NAMALWA (cell line): ENCODE measurements around the gene GUCY1A2.
A peak's percentile ranks its signal among the peaks of the same experiment; 100 is the strongest.
"Not testable (repeated sequence)": the region's sequence is repeated elsewhere in the genome, so short reads cannot be mapped to it uniquely, and the experiment has no call there.

Experiments
- DNase-seq: peaks from one replicate; pipeline ENCODE4 v3.0.0-alpha.2; 2015; ENCODE audit warnings: low spot score

GUCY1A2 gene

GRCh38 chr11:106943089-106943488, 75.2 kb downstream of the GUCY1A2 start:
- no peak for DNase-seq

GRCh38 chr11:106939157-106939556, 79.1 kb downstream of the GUCY1A2 start:
- no peak for DNase-seq

- DNase-seq, result no peak
Measured at GRCh38 chr11:106937111-106937510, 81.2 kb downstream of the GUCY1A2 start.

GRCh38 chr11:106925245-106925644, 93.0 kb downstream of the GUCY1A2 start:
- DNase-seq, result no peak

DNA sequence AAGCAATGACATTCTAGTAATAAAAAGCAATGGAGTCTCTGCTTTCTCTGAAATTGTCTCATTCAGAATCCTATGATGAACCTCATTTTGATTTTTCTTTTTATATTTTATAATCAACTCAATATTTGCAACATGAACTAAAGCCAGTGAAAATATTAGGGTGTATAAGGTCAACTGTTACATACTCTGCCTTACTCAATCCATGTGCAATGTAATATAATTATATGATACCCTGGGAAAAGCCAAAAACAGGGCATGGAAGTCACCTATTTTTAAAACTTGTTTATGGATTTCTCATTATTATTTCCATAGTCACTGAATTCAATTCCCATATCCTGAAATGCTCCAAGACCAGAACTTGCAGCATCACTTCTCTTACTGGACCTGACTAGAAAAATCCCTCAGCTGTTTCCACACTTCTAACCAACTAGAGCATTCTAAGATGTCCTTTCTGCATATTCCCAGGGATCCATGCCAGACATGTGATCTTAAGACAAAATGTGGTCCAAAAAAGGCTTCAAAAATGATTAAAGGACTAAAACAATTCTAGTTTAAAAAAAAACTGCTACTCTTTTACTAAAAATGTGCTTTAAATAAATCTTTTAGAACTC, 97.3 kb downstream of the GUCY1A2 start:
- DNase-seq, result no peak

DNA sequence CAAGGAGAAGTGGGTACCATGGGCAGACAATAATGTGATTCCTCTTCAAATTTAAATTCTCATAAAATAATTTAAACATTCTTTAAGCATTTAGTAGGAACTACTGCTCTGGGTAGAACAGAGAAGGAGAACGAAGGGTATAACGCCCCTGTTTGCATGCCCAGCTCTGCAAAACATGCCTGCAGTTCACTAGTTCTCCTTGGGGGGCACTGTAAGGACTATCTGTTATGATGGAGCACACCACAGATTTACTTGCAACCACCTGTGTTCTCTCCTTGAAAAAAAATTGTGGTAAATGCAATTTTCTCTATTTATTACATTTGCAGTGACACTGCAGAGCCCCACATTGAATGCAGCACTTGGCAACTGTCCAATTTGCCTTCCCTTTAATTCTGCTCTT, 100.3 kb downstream of the GUCY1A2 start:
- DNase-seq, result peak; percentile 58

DNA sequence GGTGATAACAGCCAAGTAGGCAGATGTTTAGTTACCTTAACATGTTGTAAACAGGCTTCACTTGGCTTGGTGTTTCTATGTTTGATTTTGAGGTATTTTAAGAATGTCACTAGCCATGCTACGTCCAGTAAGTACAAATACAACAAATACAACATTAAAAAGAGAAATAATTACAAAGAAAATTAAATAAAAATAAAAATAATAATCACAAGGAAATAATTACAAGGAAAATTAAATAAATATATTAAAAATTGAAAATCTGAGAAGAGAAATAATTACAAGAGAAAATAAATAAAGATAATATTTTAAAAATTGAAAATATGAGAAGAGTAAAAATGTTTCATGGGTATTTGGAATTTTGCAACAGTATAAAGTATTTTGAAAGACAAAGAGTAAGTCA, 103.9 kb downstream of the GUCY1A2 start:
- no peak for DNase-seq

DNA sequence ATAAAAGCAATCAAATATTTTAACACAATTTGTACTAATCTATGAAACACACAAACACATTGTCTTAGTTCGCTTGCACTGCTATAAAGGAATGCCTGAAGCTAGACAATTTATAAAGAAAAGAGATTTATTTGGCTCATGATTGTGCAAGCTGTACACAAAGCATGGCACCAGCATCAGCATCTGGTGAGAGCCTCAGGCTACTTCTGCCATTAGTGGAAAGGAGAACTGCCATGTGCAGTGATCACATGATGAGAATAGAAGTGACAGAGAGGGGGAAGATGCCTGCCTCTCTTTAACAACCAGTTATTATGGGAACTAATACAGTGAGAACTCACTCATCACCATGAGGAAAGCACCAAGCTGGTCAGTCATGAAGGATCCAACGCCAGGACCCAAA, 105.1 kb downstream of the GUCY1A2 start:
- DNase-seq, result no peak

GRCh38 chr11:106904826-106905225, 113.5 kb downstream of the GUCY1A2 start:
- DNase-seq, result no peak

GRCh38 chr11:106889718-106890117, 128.6 kb downstream of the GUCY1A2 start:
- DNase-seq, result no peak

DNA sequence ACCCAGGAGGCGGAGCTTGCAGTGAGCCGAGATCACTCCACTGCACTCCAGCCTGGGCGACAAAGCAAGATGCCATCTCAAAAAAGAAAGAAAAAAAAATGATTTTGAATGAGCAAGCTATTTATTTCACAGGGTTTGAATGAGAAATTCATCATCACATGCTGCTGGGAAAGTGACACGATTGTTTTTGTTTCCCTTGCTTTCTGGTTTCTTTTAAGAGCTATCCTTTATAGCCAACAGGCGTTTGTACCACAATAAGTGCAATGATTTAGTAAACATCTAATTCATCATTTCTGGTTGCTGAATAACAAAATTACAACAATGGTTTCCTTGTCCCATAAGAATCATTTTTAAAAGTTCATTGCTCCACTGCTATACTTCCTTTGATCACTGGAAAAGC, 129.9 kb downstream of the GUCY1A2 start:
- DNase-seq, result no peak

DNA sequence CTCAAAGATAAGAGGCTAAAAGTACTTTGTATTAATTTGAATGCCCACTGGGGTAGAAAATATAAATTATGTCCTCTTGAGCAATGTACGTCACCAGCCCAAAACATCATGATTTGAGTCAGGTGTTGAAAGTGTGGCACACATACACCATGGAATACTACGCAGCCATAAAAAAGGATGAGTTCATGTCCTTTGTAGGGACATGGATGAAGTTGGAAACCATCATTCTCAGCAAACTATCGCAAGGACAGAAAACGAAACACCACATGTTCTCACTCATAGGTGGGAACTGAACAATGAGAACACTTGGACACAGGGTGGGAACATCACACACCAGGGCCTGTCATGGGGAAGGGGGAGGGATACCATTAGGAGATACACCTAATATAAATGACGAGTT, 134.6 kb downstream of the GUCY1A2 start:
- not testable (repeated sequence) for DNase-seq

- no peak for DNase-seq
Measured at GRCh38 chr11:106879832-106880546, 138.3 kb downstream of the GUCY1A2 start.

- no peak for DNase-seq
Measured at GRCh38 chr11:106879029-106879428, 139.2 kb downstream of the GUCY1A2 start.

GRCh38 chr11:106875013-106875412, 143.3 kb downstream of the GUCY1A2 start:
- no peak for DNase-seq

GRCh38 chr11:106872246-106872645, 146.0 kb downstream of the GUCY1A2 start:
- no peak for DNase-seq

DNA sequence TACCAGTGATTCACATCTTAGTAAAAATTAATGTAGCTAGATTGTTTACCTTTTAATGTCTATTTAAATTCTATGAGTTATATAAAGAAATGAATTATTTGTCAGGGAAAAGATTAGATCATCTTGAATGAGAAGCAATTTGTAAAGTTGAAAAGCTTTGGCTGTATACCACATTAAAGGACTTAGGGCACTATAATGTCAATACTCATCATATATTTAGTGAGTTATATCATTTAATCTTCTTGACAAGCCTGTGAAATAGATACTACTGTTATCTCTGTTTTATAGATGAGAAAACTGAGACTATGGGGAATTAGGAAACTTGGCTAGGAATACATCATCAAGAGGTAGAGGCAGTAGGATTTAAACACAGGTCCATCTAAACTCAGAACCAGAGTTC, 160.1 kb downstream of the GUCY1A2 start:
- no peak for DNase-seq

DNA sequence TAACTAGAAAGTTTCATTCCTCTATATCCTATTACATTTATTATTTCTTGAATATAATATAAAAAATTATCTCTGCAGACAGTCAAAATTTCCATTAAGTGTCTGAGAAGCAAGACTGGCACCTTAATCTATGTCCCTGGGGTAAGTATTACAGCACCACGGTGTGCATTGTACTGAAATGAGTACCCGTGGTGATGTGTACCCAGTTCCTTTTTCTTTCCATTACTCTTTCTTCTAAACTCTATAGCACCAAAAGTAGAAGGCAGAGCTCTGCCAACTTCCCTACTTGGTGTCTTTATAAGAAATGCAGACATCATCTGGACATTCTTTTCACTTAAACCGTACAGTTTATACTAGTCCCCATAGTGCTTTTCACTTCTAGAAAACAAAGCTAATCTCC, 161.7 kb downstream of the GUCY1A2 start:
- no peak for DNase-seq

DNA sequence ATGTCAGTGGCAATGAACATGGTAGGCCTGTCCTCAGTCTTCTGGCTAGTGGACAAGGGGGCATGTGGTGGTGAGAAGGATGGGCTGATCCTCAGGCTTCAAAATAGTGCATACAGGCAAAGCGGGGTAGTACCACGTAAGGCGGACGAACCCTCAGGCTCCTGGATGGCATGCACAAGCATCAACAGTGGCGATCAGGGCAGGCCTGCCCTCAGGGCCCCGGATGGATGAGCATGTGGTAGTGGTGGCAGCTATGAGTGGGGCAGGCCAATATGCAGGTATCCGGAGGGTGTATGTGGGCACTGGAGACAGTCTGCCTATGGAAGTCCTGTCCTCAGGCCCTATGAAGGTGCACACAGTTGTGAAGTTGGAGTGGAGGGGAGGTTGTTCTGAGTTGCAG, 163.8 kb downstream of the GUCY1A2 start:
- no peak for DNase-seq

DNA sequence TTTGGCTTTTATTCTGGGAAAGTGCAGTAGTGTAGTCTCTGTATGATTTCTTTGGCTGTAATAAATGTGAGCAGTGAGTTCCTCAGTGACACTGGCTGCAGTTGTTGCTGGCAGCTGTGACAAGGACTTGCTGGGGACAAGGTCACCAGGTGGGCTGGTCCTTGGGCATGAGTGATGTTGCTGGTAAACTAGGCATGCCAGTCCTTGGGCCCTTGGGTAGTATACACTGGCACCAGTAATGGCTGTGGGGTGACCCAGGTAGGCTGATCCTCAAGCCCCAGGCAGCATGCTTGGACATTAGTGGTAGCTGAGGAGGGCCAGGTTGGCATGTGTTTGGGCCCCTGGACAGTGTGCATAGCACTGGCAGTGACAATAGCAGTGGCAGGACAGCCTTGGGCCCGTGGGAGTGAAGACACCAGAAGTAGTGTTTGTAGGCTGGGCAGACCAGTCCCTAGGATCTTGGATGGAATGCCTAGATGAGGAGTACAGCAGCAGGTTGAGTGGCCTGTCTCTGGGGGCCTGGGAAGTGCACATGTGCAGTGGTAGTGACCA, 164.3 kb downstream of the GUCY1A2 start:
- DNase-seq, result no peak

DNA sequence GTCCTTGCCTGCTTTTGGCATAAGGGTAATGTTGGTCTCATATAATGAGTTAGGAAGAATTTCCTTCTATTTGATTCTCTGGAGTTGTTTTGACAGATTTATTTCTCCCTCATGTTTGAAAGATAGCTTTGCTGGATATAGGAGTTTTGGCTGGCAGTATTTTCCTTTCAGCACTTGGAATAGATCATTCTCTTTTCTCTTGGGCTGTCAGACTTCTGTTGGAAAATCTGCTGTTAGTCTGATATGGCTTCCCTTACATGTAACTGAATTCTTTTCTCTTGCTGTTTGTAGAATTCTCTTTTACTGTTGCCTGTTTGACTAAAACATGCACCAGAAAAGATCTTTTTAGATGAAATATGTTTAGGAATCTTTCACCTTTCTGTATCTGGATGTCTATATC, 165.5 kb downstream of the GUCY1A2 start:
- no peak for DNase-seq

DNA sequence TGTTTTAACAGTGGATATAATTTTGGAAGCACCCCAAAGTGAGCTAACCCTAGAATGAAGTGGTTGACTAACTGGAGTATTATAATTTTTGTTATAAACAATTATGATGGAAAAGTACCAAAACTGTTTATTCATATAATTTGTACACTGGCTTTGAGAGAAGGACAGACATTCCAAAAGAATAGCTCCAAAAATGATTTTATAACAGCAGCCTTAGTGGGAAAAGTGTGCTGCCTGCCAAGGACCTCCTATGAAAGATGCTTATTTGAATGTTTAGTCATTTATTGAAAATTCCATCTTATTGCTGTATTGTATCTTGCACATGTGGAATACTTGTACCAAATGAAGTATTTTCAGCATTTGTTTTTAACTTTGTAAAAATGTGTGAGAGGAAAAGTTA, 169.8 kb downstream of the GUCY1A2 start:
- no peak for DNase-seq

DNA sequence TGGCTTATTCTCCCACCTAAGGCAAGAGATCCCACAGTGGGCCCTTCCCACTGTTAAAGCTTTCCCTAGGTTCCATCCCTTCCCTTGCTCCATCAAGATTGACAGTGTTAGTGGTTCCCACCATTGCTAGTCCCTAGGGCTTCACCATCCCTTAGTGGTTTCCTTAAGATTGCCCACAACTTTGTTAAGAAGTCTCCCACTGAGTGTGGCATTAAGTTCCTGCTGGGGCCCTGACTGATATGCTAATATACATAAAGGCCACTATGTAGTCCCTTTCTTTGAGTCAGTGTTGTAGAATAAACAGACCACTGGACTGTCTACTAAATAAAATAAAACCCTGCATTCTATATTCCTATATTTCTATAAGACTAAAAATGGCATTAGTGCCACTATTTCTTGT, 176.1 kb downstream of the GUCY1A2 start:
- no peak for DNase-seq

DNA sequence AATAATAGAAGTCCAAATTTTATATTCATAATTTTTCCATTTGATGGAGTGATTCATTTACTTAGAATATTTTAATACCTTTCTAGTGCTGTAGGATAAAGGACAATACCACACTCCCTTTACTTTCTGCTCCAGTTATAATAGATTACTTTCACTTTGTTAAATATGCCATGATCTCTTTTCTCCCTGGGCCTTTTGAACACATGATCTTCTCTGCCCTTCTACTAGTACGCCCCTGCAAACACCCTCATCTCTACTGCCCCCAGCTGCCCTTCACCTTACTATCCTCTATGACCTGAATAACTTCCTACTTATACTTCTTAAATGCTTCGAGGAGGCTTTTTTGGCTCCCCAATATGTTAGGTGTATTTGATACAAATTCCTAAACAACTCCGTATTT, 177.3 kb downstream of the GUCY1A2 start:
- peak; percentile 4 for DNase-seq
